Measurements from ENCODE around the gene LHX5. TPM values are rescaled to one million over a fixed set of nuclear protein-coding genes. Genes with fewer than 3 reads are reported as not detected.

LHX5 gene
- total RNA-seq, 3 donors from 2014 or later, result not detected

- no peak for DNase-seq
- Histone ChIP-seq H3K4me3 (no peak overlapping the region), H3K36me3 (ENCODE audit: low read depth) (no peaks in the 10 kb centered on the region), H3K9me3 (no peaks in the 10 kb centered on the region), H3K4me1 (ENCODE audit: low read depth) (peaks cover 19% of the 10 kb centered on the region)
- TF ChIP-seq CTCF (IDR thresholded peaks at IDR 0.05), result no peak
- intact Hi-C loops (cut with DNase I, micrococcal nuclease), result no loop called here
- ATAC-seq, result peak; percentile 53
Observed at GRCh38 chr12:113461666-113462065, 10.0 kb downstream of the LHX5 start.

- no peak for DNase-seq
- Histone ChIP-seq H3K4me1 (ENCODE audit: low read depth) (peaks cover 14% of the 10 kb centered on the region), H3K9me3 (no peaks in the 10 kb centered on the region), H3K36me3 (ENCODE audit: low read depth) (no peaks in the 10 kb centered on the region), H3K4me3 (no peak overlapping the region)
- ATAC-seq, result no peak
- TF ChIP-seq CTCF (IDR thresholded peaks at IDR 0.05), result no peak
- intact Hi-C loops (cut with DNase I, micrococcal nuclease), result no loop called here
Observed at GRCh38 chr12:113459981-113460380, 11.7 kb downstream of the LHX5 start.

- Histone ChIP-seq H3K4me1 (ENCODE audit: low read depth) (peaks cover under 1% of the 10 kb centered on the region), H3K36me3 (ENCODE audit: low read depth) (no peaks in the 10 kb centered on the region), H3K4me3 (no peak overlapping the region), H3K9me3 (no peaks in the 10 kb centered on the region)
- TF ChIP-seq CTCF (IDR thresholded peaks at IDR 0.05), result no peak
- DNase-seq (no peak), ATAC-seq (no peak)
- intact Hi-C loops (cut with DNase I, micrococcal nuclease), result no loop called here
Observed at GRCh38 chr12:113457710-113458109, 14.0 kb downstream of the LHX5 start.

- Histone ChIP-seq H3K4me3 (no peak overlapping the region), H3K9me3 (no peaks in the 10 kb centered on the region), H3K36me3 (ENCODE audit: low read depth) (no peaks in the 10 kb centered on the region), H3K4me1 (ENCODE audit: low read depth) (no peaks in the 10 kb centered on the region)
- no peak for TF ChIP-seq CTCF (IDR thresholded peaks at IDR 0.05)
- DNase-seq (no peak), ATAC-seq (no peak)
- intact Hi-C loops (cut with DNase I, micrococcal nuclease), result no loop called here
Observed at GRCh38 chr12:113457185-113457584, 14.5 kb downstream of the LHX5 start.

- Histone ChIP-seq H3K9me3 (no peaks in the 10 kb centered on the region), H3K36me3 (ENCODE audit: low read depth) (no peaks in the 10 kb centered on the region), H3K4me3 (no peak overlapping the region), H3K4me1 (ENCODE audit: low read depth) (no peaks in the 10 kb centered on the region)
- DNase-seq, result no peak
- intact Hi-C loops (cut with DNase I, micrococcal nuclease), result no loop called here
- ATAC-seq, result no peak
- no peak for TF ChIP-seq CTCF (IDR thresholded peaks at IDR 0.05)
Observed at GRCh38 chr12:113456761-113457160, 14.9 kb downstream of the LHX5 start.

GRCh38 chr12:113456199-113456598, 15.5 kb downstream of the LHX5 start:
- no peaks in the 10 kb centered on the region for H3K36me3 ChIP-seq (ENCODE audit: low read depth)
- no peaks in the 10 kb centered on the region for H3K4me1 ChIP-seq (ENCODE audit: low read depth)
- H3K4me3 ChIP-seq, result no peak overlapping the region
- intact Hi-C loops (cut with DNase I, micrococcal nuclease), result no loop called here
- no peaks in the 10 kb centered on the region for H3K9me3 ChIP-seq
- no peak for DNase-seq
- ATAC-seq, result no peak
- TF ChIP-seq CTCF (IDR thresholded peaks at IDR 0.05), result no peak
